ENCODE results near the gene NOL11. TPM values are rescaled to one million over a fixed set of nuclear protein-coding genes. Genes with fewer than 3 reads are reported as not detected.
"Not testable (repeated sequence)": the region's sequence is repeated elsewhere in the genome, so short reads cannot be mapped to it uniquely, and the experiment has no call there.

The NOL11 gene
- polyA plus RNA-seq, 2 of the 4 experiments (the other 2 are of a cell fraction): 79.6 to 118 TPM

GRCh38 chr17:67700037-67700724, 17.6 kb upstream of the NOL11 start:
- H3K4me1 ChIP-seq: no peaks in the 10 kb centered on the region
- ChIA-PET CTCF (interaction anchor here (0.9 to 4.5 kb wide), 8 partner anchors 10 to 326 kb away, joined by 3 to 24 read pairs (median 5); no protein-coding TSS in a partner anchor), POLR2A (interaction anchor here (0.7 kb wide), 1 partner anchor 523 kb away, joined by 5 read pairs; no protein-coding TSS in a partner anchor)
- no peaks in the 10 kb centered on the region for H3K9me3 ChIP-seq
- no peak for TF ChIP-seq EP300 (IDR thresholded peaks at IDR 0.05)
- TF ChIP-seq E2F6 (IDR thresholded peaks at IDR 0.05; ENCODE audit: borderline replicate concordance, low read depth): no peak
- TF ChIP-seq CTCF (IDR thresholded peaks at IDR 0.05): no peak
- no peak for TF ChIP-seq RAD21 (conservative IDR thresholded peaks at IDR 0.05 in 1 of 2, IDR thresholded peaks at IDR 0.05 in 1 of 2)
- no peak for TF ChIP-seq RFX5 (IDR thresholded peaks at IDR 0.05)
- TF ChIP-seq TP53 (CRISPR knock-in tag; IDR thresholded peaks at IDR 0.05): no peak
- TF ChIP-seq JUN (IDR thresholded peaks at IDR 0.05): no peak
- TF ChIP-seq RARB (CRISPR knock-in tag; IDR thresholded peaks at IDR 0.05): no peak
- no peak for TF ChIP-seq SREBF2 (IDR thresholded peaks at IDR 0.05)
- TF ChIP-seq HOXB5 (CRISPR knock-in tag; IDR thresholded peaks at IDR 0.05): no peak
- no peak for TF ChIP-seq JUNB (IDR thresholded peaks at IDR 0.05)
- no peak for TF ChIP-seq HDAC2 (IDR thresholded peaks at IDR 0.05)
- no peak for TF ChIP-seq MYC (IDR thresholded peaks at IDR 0.05; ENCODE audit: borderline replicate concordance, low read length)
- TF ChIP-seq ZC3H11A (IDR thresholded peaks at IDR 0.05): no peak
- TF ChIP-seq MAFK (IDR thresholded peaks at IDR 0.05; ENCODE audit: partially characterized antibody): no peak
- TF ChIP-seq RNF2 (IDR thresholded peaks at IDR 0.05; ENCODE audit: borderline replicate concordance, low read depth): no peak
- TF ChIP-seq EHMT2 (IDR thresholded peaks at IDR 0.05; ENCODE audit: low read depth): no peak
- TF ChIP-seq FOSB (CRISPR knock-in tag; IDR thresholded peaks at IDR 0.05): no peak
- TF ChIP-seq FOXS1 (CRISPR knock-in tag; IDR thresholded peaks at IDR 0.05): no peak
- no peak for TF ChIP-seq CHD4 (IDR thresholded peaks at IDR 0.05; ENCODE audit: borderline replicate concordance)
- WGBS (ENCODE audit: missing lambda C conversion rate): 74% methylated on average over 5 of the region's 5 CpGs
- FAIRE-seq (no peak), DNase-seq (ENCODE audit: low read depth in 1 of 2, low spot score in 1 of 2) (no peak), ATAC-seq (no peak)
- H3K4me2 ChIP-seq: no peak overlapping the region
- no peak overlapping the region for H3K4me3 ChIP-seq
- H3K27ac ChIP-seq: no peak overlapping the region

- 3% methylated on average over 1 of the region's 1 CpG for WGBS (ENCODE audit: missing lambda C conversion rate)
- POLR2A ChIA-PET: no interaction called here
Measured at GRCh38 chr17:67700725-67701119, 17.0 kb upstream of the NOL11 start.

GRCh38 chr17:67702861-67703260, 14.9 kb upstream of the NOL11 start:
- H3K4me2 ChIP-seq; H3K9me3 ChIP-seq; H3K4me3 ChIP-seq; DNase-seq (ENCODE audit: low read depth in 1 of 2, low spot score in 1 of 2); H3K4me1 ChIP-seq; POLR2A ChIA-PET; FAIRE-seq; H3K27ac ChIP-seq; ATAC-seq: not testable (repeated sequence)
- WGBS (ENCODE audit: missing lambda C conversion rate): 80% methylated on average over 8 of the region's 8 CpGs
- CTCF ChIA-PET: interaction anchor here (0.6 to 2.4 kb wide), 3 partner anchors 13 to 395 kb away, joined by 3 to 10 read pairs (median 4); no protein-coding TSS in a partner anchor

More at GRCh38 chr17:67700725-67701119, 17.0 kb upstream of the NOL11 start:
- Histone ChIP-seq H3K4me1 (no peaks in the 10 kb centered on the region), H3K4me3 (no peak overlapping the region), H3K27ac (no peak overlapping the region), H3K9me3 (no peaks in the 10 kb centered on the region), H3K4me2 (no peak overlapping the region)
- no peak for TF ChIP-seq PHF8 (IDR thresholded peaks at IDR 0.05; ENCODE audit: borderline replicate concordance, low read depth)
- TF ChIP-seq HDAC2 (IDR thresholded peaks at IDR 0.05): peak; percentile 52; the same call in 1 of the 2 replicates
- DNase-seq (ENCODE audit: low read depth in 1 of 2, low spot score in 1 of 2) (no peak), ATAC-seq (no peak), FAIRE-seq (no peak)
- CTCF ChIA-PET: interaction anchor here (1.4 to 4.1 kb wide), 3 partner anchors 11 to 327 kb away, joined by 3 to 19 read pairs (median 6); no protein-coding TSS in a partner anchor
